HG03565 (cell line): Measurements from ENCODE around the gene LSS.
"Not testable (repeated sequence)": the region's sequence is repeated elsewhere in the genome, so short reads cannot be mapped to it uniquely, and the experiment has no call there.

ENCODE experiments used
- ATAC-seq: cut with Tn5 transposase; IDR thresholded peaks from one replicate; pipeline ENCODE4 v1.9.1; 2021; ENCODE audit warnings: mild to moderate bottlenecking, moderate library complexity; ENCODE audit not compliant: unreplicated experiment

LSS gene

GRCh38 chr21:46155514-46156377 is 72.8 kb downstream of the LSS start, which contains the start of gene FTCD:
FTCD (minus strand) TSS chr21:46155579; CDS start chr21:46155523, 56 bp downstream.
- no peak for ATAC-seq

- ATAC-seq, result no peak
Measured at GRCh38 chr21:46154955-46155513, 73.5 kb downstream of the LSS start.

- ATAC-seq, result no peak
Measured at GRCh38 chr21:46154155-46154954, 74.2 kb downstream of the LSS start.

- ATAC-seq, result no peak
Measured at GRCh38 chr21:46153247-46154154, 75.1 kb downstream of the LSS start.

- no peak for ATAC-seq
Measured at GRCh38 chr21:46152927-46153246, 75.7 kb downstream of the LSS start.

- no peak for ATAC-seq
Measured at GRCh38 chr21:46151989-46152926, 76.3 kb downstream of the LSS start.

GRCh38 chr21:46151261-46151988 is 77.1 kb downstream of the LSS start:
- ATAC-seq, result no peak

- no peak for ATAC-seq
Measured at GRCh38 chr21:46150491-46151121, 78.0 kb downstream of the LSS start.

GRCh38 chr21:46150073-46150472 is 78.5 kb downstream of the LSS start:
- ATAC-seq, result no peak

GRCh38 chr21:46149205-46149901 is 79.2 kb downstream of the LSS start:
- ATAC-seq, result no peak

GRCh38 chr21:46148106-46148505 is 80.5 kb downstream of the LSS start:
- ATAC-seq, result no peak

GRCh38 chr21:46147429-46147828 is 81.1 kb downstream of the LSS start:
- ATAC-seq, result not testable (repeated sequence)

GRCh38 chr21:46146856-46147255 is 81.7 kb downstream of the LSS start:
- no peak for ATAC-seq

GRCh38 chr21:46145840-46146691 is 82.5 kb downstream of the LSS start:
- ATAC-seq, result no peak

- ATAC-seq, result no peak
Measured at GRCh38 chr21:46145159-46145839, 83.3 kb downstream of the LSS start.

- no peak for ATAC-seq
Measured at GRCh38 chr21:46144464-46145070, 84.0 kb downstream of the LSS start.
